PC-9 (cell line): Measurements from ENCODE around the gene RAB33B. TPM values are rescaled to one million over a fixed set of nuclear protein-coding genes. Genes with fewer than 3 reads are reported as not detected.

Experiments used
- BruUV-seq: library from RNA; stranded (reverse); fragments of 400-500 nt; replicated peaks from 2 replicates; lab custom pipeline; 2021; lab: Mats Ljungman, UMichigan
- CTCF ChIA-PET: fragments of 300-600 bp; sonication (Branson Sonifier 250); formaldehyde crosslinking; loops from one replicate; lab custom pipeline; 2022; ENCODE audit warnings: antibody characterized with exemption; lab: Charles Lee
- POLR2A ChIA-PET: fragments of 300-600 bp; sonication (Branson Sonifier 250); formaldehyde crosslinking; loops from one replicate; lab custom pipeline; 2022; ENCODE audit warnings: antibody characterized with exemption; ENCODE audit not compliant: unreplicated experiment; lab: Charles Lee
- DNase-seq, 2 experiments: peaks; one replicate each; pipeline versions ENCODE4 v3.0.0 to v3.0.0-alpha.2; 2015 to 2022; ENCODE audit warnings: mixed read lengths in 1 of 2
- H2AFZ ChIP-seq: fragments of 200-600 bp; sonication (generic); 2 replicates; pipeline ENCODE4 v1.8.1; 2017; ENCODE audit warnings: antibody characterized with exemption
- H3F3A ChIP-seq: fragments of 200-600 bp; sonication (generic); 2 replicates; pipeline ENCODE4 v1.8.1; 2017; ENCODE audit warnings: antibody characterized with exemption, mild to moderate bottlenecking, low read depth; ENCODE audit not compliant: insufficient read depth
- H3K27ac ChIP-seq: fragments of 200-600 bp; sonication (generic); 2 replicates; pipeline ENCODE4 v1.6.1; 2016; ENCODE audit warnings: mixed run types
- H3K27me3 ChIP-seq: fragments of 200-600 bp; sonication (generic); 2 replicates; pipeline ENCODE4 v1.6.1; 2016; ENCODE audit warnings: low read depth, mixed run types; ENCODE audit not compliant: insufficient read depth
- H3K36me3 ChIP-seq: fragments of 200-600 bp; sonication (generic); 2 replicates; pipeline ENCODE4 v1.6.1; 2016; ENCODE audit warnings: low read depth, mixed run types
- H3K4me1 ChIP-seq: fragments of 200-600 bp; sonication (generic); replicated peaks from 2 replicates; pipeline ENCODE4 v1.6.1; 2016; ENCODE audit warnings: mixed run types; ENCODE audit not compliant: insufficient read depth
- H3K4me2 ChIP-seq: fragments of 200-600 bp; sonication (generic); 2 replicates; pipeline ENCODE4 v1.6.1; 2017; ENCODE audit warnings: mixed run types
- H3K4me3 ChIP-seq: fragments of 200-600 bp; sonication (generic); 2 replicates; pipeline ENCODE4 v1.6.1; 2016; ENCODE audit warnings: mixed run types
- H3K79me2 ChIP-seq: fragments of 200-600 bp; sonication (generic); 2 replicates; pipeline ENCODE4 v1.6.1; 2017; ENCODE audit warnings: low read depth, mixed run types
- H3K9me2 ChIP-seq: fragments of 200-600 bp; sonication (generic); 2 replicates; pipeline ENCODE4 v1.8.1; 2017; ENCODE audit warnings: mild to moderate bottlenecking; ENCODE audit not compliant: insufficient read depth
- H3K9me3 ChIP-seq: fragments of 200-600 bp; sonication (generic); 2 replicates; pipeline ENCODE4 v1.8.1; 2016; ENCODE audit warnings: low read depth; ENCODE audit not compliant: insufficient read depth
- H4K20me1 ChIP-seq: fragments of 200-600 bp; sonication (generic); 2 replicates; pipeline ENCODE4 v1.8.1; 2017; ENCODE audit not compliant: insufficient read depth
- EZH2 ChIP-seq: fragments of 200-600 bp; sonication (generic); IDR thresholded peaks from 2 replicates; pipeline ENCODE4 v1.8.0; 2017; ENCODE audit warnings: antibody characterized with exemption, low read depth
- intact Hi-C: fragments of 100-400 bp; cut with micrococcal nuclease; formaldehyde crosslinking; loops from one replicate; pipeline ENCODE4 v1.10.0; 2022; ENCODE audit not compliant: unreplicated experiment
- total RNA-seq: library from RNA; stranded (reverse); gene quantifications from 2 replicates; pipeline ENCODE4 v1.2.3, GENCODE V29; 2021
- TF ChIP-seq, protein P1 (sequence below): fragments of 200-600 bp; sonication (generic); conservative IDR thresholded peaks from 2 replicates; pipeline ENCODE4 v1.6.1; 2017; ENCODE audit warnings: mixed run types, antibody characterized with exemption, mild to moderate bottlenecking, moderate library complexity

RAB33B gene
- total RNA-seq, 1 experiment from 2014 or later = 7.7 TPM

GRCh38 chr4:139484783-139485311, 30.9 kb downstream of the RAB33B start:
- no peaks in the 10 kb centered on the region for H3K27me3 ChIP-seq
- H3K9me3 ChIP-seq = no peaks in the 10 kb centered on the region
- TF ChIP-seq EZH2 = no peak
- TF ChIP-seq, protein P1, sequence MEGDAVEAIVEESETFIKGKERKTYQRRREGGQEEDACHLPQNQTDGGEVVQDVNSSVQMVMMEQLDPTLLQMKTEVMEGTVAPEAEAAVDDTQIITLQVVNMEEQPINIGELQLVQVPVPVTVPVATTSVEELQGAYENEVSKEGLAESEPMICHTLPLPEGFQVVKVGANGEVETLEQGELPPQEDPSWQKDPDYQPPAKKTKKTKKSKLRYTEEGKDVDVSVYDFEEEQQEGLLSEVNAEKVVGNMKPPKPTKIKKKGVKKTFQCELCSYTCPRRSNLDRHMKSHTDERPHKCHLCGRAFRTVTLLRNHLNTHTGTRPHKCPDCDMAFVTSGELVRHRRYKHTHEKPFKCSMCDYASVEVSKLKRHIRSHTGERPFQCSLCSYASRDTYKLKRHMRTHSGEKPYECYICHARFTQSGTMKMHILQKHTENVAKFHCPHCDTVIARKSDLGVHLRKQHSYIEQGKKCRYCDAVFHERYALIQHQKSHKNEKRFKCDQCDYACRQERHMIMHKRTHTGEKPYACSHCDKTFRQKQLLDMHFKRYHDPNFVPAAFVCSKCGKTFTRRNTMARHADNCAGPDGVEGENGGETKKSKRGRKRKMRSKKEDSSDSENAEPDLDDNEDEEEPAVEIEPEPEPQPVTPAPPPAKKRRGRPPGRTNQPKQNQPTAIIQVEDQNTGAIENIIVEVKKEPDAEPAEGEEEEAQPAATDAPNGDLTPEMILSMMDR = no peak
- H3F3A ChIP-seq = no peaks in the 10 kb centered on the region
- H3K9me2 ChIP-seq = no peaks in the 10 kb centered on the region
- no peak overlapping the region for H3K4me3 ChIP-seq
- no peaks in the 10 kb centered on the region for H3K36me3 ChIP-seq
- POLR2A ChIA-PET = no interaction called here
- CTCF ChIA-PET = no interaction called here
- no peak overlapping the region for H3K27ac ChIP-seq
- H3K4me2 ChIP-seq = no peak overlapping the region
- BruUV-seq = no TSS peak
- DNase-seq = no peak
- H4K20me1 ChIP-seq = no peaks in the 10 kb centered on the region
- H3K79me2 ChIP-seq = no peaks in the 10 kb centered on the region
- H3K4me1 ChIP-seq = no peaks in the 10 kb centered on the region
- no peak overlapping the region for H2AFZ ChIP-seq
- intact Hi-C loops = no loop called here

DNA sequence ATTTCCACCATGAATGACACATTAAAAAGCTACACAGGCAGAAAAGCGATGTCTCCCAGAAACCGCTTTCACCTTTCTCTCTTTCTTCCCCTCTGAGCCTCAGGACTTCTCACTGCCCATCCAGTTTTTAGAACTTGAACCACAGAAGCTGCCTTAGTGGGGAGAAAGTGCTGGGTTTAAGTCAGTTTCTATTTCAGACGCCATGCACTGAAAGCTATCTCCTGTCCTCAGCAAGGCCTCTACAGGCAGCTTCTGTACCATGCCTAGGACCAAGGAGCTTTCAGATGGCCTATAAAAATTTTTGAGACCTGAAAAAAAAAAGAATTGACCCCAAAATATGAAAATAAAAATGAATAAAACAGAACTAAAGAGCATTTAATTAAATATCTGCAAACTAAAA, 34.5 kb downstream of the RAB33B start:
- no peaks in the 10 kb centered on the region for H3K9me3 ChIP-seq
- no peaks in the 10 kb centered on the region for H3K27me3 ChIP-seq
- no peaks in the 10 kb centered on the region for H3K79me2 ChIP-seq
- H4K20me1 ChIP-seq = no peaks in the 10 kb centered on the region
- BruUV-seq = no TSS peak
- no peaks in the 10 kb centered on the region for H3K4me1 ChIP-seq
- H3K27ac ChIP-seq = no peak overlapping the region
- no peak for TF ChIP-seq EZH2
- TF ChIP-seq, protein P1 = no peak
- H3K4me2 ChIP-seq = no peak overlapping the region
- ChIA-PET CTCF (no interaction called here), POLR2A (no interaction called here)
- no peak overlapping the region for H2AFZ ChIP-seq
- intact Hi-C loops = no loop called here
- H3K4me3 ChIP-seq = no peak overlapping the region
- H3F3A ChIP-seq = no peaks in the 10 kb centered on the region
- DNase-seq = no peak
- H3K9me2 ChIP-seq = no peaks in the 10 kb centered on the region
- H3K36me3 ChIP-seq = no peaks in the 10 kb centered on the region

- Histone ChIP-seq H3K36me3 (no peaks in the 10 kb centered on the region), H3K9me3 (no peaks in the 10 kb centered on the region), H2AFZ (no peak overlapping the region), H3K4me3 (no peak overlapping the region), H3K9me2 (no peaks in the 10 kb centered on the region), H3K4me2 (no peak overlapping the region), H3F3A (no peaks in the 10 kb centered on the region), H4K20me1 (no peaks in the 10 kb centered on the region), H3K27me3 (no peaks in the 10 kb centered on the region), H3K27ac (no peak overlapping the region), H3K79me2 (no peaks in the 10 kb centered on the region), H3K4me1 (no peaks in the 10 kb centered on the region)
- no peak for DNase-seq
- ChIA-PET CTCF (no interaction called here), POLR2A (no interaction called here)
- intact Hi-C loops = no loop called here
- no peak for TF ChIP-seq EZH2
- TF ChIP-seq, protein P1 = no peak
- no TSS peak for BruUV-seq
Observed at GRCh38 chr4:139489638-139490037, 35.7 kb downstream of the RAB33B start.
